ENCODE results near the gene GTF2IRD2. TPM values are rescaled to one million over a fixed set of nuclear protein-coding genes. Genes with fewer than 3 reads are reported as not detected.
"Not testable (repeated sequence)": the region's sequence is repeated elsewhere in the genome, so short reads cannot be mapped to it uniquely, and the experiment has no call there.

GTF2IRD2 gene
- total and polyA plus RNA-seq, 2 donors (not counting 1 experiment from before 2014, with no cell fraction given), result 23.2 to 57.4 TPM

GRCh38 chr7:74829959-74830358 is 21.4 kb downstream of the GTF2IRD2 start:
- H3K4me3 Mint-ChIP-seq; DNase-seq; CTCF ChIA-PET; H3K9me3 Mint-ChIP-seq (ENCODE audit: insufficient read depth); H3K36me3 ChIP-seq (replicated peaks in 1 of 2; ENCODE audit: control extremely low read depth in 1 of 2, control insufficient read depth in 1 of 2, extremely low read depth in 1 of 2, insufficient read depth in 2 of 2, low read length in 1 of 2); H3K4me2 ChIP-seq (replicated peaks; ENCODE audit: low read depth, low read length, poor library complexity, severe bottlenecking); H3K4me1 ChIP-seq (ENCODE audit: control insufficient read depth in 2 of 2, insufficient read depth in 2 of 2, low read length in 2 of 2); H3K9ac ChIP-seq (ENCODE audit: low read length); H3K4me3 ChIP-seq (ENCODE audit: control extremely low read depth in 1 of 5, extremely low read depth in 1 of 5, insufficient read depth in 1 of 5, low read depth in 2 of 5, low read length in 4 of 5); H3K79me2 ChIP-seq (ENCODE audit: control insufficient read depth, insufficient read depth, low read length); H3K27me3 ChIP-seq (replicated peaks in 1 of 4; ENCODE audit: control extremely low read depth in 1 of 4, control insufficient read depth in 3 of 4, insufficient read depth in 4 of 4, low read length in 3 of 4); ATAC-seq (ENCODE audit: low read depth); intact Hi-C loops (cut with micrococcal nuclease); H2AFZ ChIP-seq (ENCODE audit: insufficient read depth, low read depth, low read length, poor library complexity, severe bottlenecking); H3K4me1 Mint-ChIP-seq; H3K27ac Mint-ChIP-seq; H3K27ac ChIP-seq (ENCODE audit: low read length in 2 of 2); H3K27me3 Mint-ChIP-seq; POLR2A ChIA-PET; H3K9me3 ChIP-seq (ENCODE audit: control extremely low read depth in 1 of 3, control insufficient read depth in 2 of 3, insufficient read depth in 1 of 3, low read length in 2 of 3); H4K20me1 ChIP-seq (ENCODE audit: control insufficient read depth, insufficient read depth, low read length, poor library complexity, severe bottlenecking): not testable (repeated sequence)
- no CpG with 5 or more reads among the region's 4 CpGs for WGBS (ENCODE audit: insufficient coverage)

- H3K27ac Mint-ChIP-seq; intact Hi-C loops (cut with micrococcal nuclease); POLR2A ChIA-PET; H4K20me1 ChIP-seq (ENCODE audit: control insufficient read depth, insufficient read depth, low read length, poor library complexity, severe bottlenecking); H3K36me3 ChIP-seq (replicated peaks in 1 of 2; ENCODE audit: control extremely low read depth in 1 of 2, control insufficient read depth in 1 of 2, extremely low read depth in 1 of 2, insufficient read depth in 2 of 2, low read length in 1 of 2); H3K9me3 Mint-ChIP-seq (ENCODE audit: insufficient read depth); H3K79me2 ChIP-seq (ENCODE audit: control insufficient read depth, insufficient read depth, low read length); H2AFZ ChIP-seq (ENCODE audit: insufficient read depth, low read depth, low read length, poor library complexity, severe bottlenecking); H3K4me2 ChIP-seq (replicated peaks; ENCODE audit: low read depth, low read length, poor library complexity, severe bottlenecking); H3K9ac ChIP-seq (ENCODE audit: low read length); H3K9me3 ChIP-seq (ENCODE audit: control extremely low read depth in 1 of 3, control insufficient read depth in 2 of 3, insufficient read depth in 1 of 3, low read length in 2 of 3); H3K4me1 ChIP-seq (ENCODE audit: control insufficient read depth in 2 of 2, insufficient read depth in 2 of 2, low read length in 2 of 2); H3K27me3 ChIP-seq (replicated peaks in 1 of 4; ENCODE audit: control extremely low read depth in 1 of 4, control insufficient read depth in 3 of 4, insufficient read depth in 4 of 4, low read length in 3 of 4); DNase-seq; CTCF ChIA-PET; H3K4me3 Mint-ChIP-seq; H3K4me3 ChIP-seq (ENCODE audit: control extremely low read depth in 1 of 5, extremely low read depth in 1 of 5, insufficient read depth in 1 of 5, low read depth in 2 of 5, low read length in 4 of 5); H3K27ac ChIP-seq (ENCODE audit: low read length in 2 of 2); H3K27me3 Mint-ChIP-seq; H3K4me1 Mint-ChIP-seq: not testable (repeated sequence)
- WGBS (ENCODE audit: insufficient coverage), result no CpG with 5 or more reads among the region's 5 CpGs
- peak; percentile 60 for ATAC-seq (ENCODE audit: low read depth)
These were observed 30.1 kb downstream of the GTF2IRD2 start for GRCh38 chr7:74821259-74821658.

GRCh38 chr7:74820146-74820805 is 31.1 kb downstream of the GTF2IRD2 start:
- H3K27ac ChIP-seq (ENCODE audit: low read length in 2 of 2); H3K9me3 Mint-ChIP-seq (ENCODE audit: insufficient read depth); H3K79me2 ChIP-seq (ENCODE audit: control insufficient read depth, insufficient read depth, low read length); H3K27me3 Mint-ChIP-seq; H3K27me3 ChIP-seq (replicated peaks in 1 of 4; ENCODE audit: control extremely low read depth in 1 of 4, control insufficient read depth in 3 of 4, insufficient read depth in 4 of 4, low read length in 3 of 4); H3K9ac ChIP-seq (ENCODE audit: low read length); H3K36me3 ChIP-seq (replicated peaks in 1 of 2; ENCODE audit: control extremely low read depth in 1 of 2, control insufficient read depth in 1 of 2, extremely low read depth in 1 of 2, insufficient read depth in 2 of 2, low read length in 1 of 2); CTCF ChIA-PET; H3K4me1 ChIP-seq (ENCODE audit: control insufficient read depth in 2 of 2, insufficient read depth in 2 of 2, low read length in 2 of 2); H3K4me3 ChIP-seq (ENCODE audit: control extremely low read depth in 1 of 5, extremely low read depth in 1 of 5, insufficient read depth in 1 of 5, low read depth in 2 of 5, low read length in 4 of 5); POLR2A ChIA-PET; intact Hi-C loops (cut with micrococcal nuclease); H2AFZ ChIP-seq (ENCODE audit: insufficient read depth, low read depth, low read length, poor library complexity, severe bottlenecking); H3K9me3 ChIP-seq (ENCODE audit: control extremely low read depth in 1 of 3, control insufficient read depth in 2 of 3, insufficient read depth in 1 of 3, low read length in 2 of 3); H3K27ac Mint-ChIP-seq; H3K4me1 Mint-ChIP-seq; DNase-seq; H3K4me2 ChIP-seq (replicated peaks; ENCODE audit: low read depth, low read length, poor library complexity, severe bottlenecking); H4K20me1 ChIP-seq (ENCODE audit: control insufficient read depth, insufficient read depth, low read length, poor library complexity, severe bottlenecking); H3K4me3 Mint-ChIP-seq: not testable (repeated sequence)
- WGBS (ENCODE audit: insufficient coverage), result no CpG with 5 or more reads among the region's 23 CpGs
- peak; percentile 47 for ATAC-seq (ENCODE audit: low read depth)

GRCh38 chr7:74815882-74816281 is 35.5 kb downstream of the GTF2IRD2 start:
- no CpG with 5 or more reads among the region's 3 CpGs for WGBS (ENCODE audit: insufficient coverage)
- H3K79me2 ChIP-seq (ENCODE audit: control insufficient read depth, insufficient read depth, low read length); H3K27ac ChIP-seq (ENCODE audit: low read length in 2 of 2); H2AFZ ChIP-seq (ENCODE audit: insufficient read depth, low read depth, low read length, poor library complexity, severe bottlenecking); H3K27ac Mint-ChIP-seq; DNase-seq; H3K9ac ChIP-seq (ENCODE audit: low read length); H3K4me1 Mint-ChIP-seq; H4K20me1 ChIP-seq (ENCODE audit: control insufficient read depth, insufficient read depth, low read length, poor library complexity, severe bottlenecking); POLR2A ChIA-PET; H3K27me3 Mint-ChIP-seq; H3K9me3 ChIP-seq (ENCODE audit: control extremely low read depth in 1 of 3, control insufficient read depth in 2 of 3, insufficient read depth in 1 of 3, low read length in 2 of 3); intact Hi-C loops (cut with micrococcal nuclease); H3K4me1 ChIP-seq (ENCODE audit: control insufficient read depth in 2 of 2, insufficient read depth in 2 of 2, low read length in 2 of 2); H3K4me3 Mint-ChIP-seq; CTCF ChIA-PET; H3K4me2 ChIP-seq (replicated peaks; ENCODE audit: low read depth, low read length, poor library complexity, severe bottlenecking); H3K9me3 Mint-ChIP-seq (ENCODE audit: insufficient read depth); H3K36me3 ChIP-seq (replicated peaks in 1 of 2; ENCODE audit: control extremely low read depth in 1 of 2, control insufficient read depth in 1 of 2, extremely low read depth in 1 of 2, insufficient read depth in 2 of 2, low read length in 1 of 2); H3K4me3 ChIP-seq (ENCODE audit: control extremely low read depth in 1 of 5, extremely low read depth in 1 of 5, insufficient read depth in 1 of 5, low read depth in 2 of 5, low read length in 4 of 5); H3K27me3 ChIP-seq (replicated peaks in 1 of 4; ENCODE audit: control extremely low read depth in 1 of 4, control insufficient read depth in 3 of 4, insufficient read depth in 4 of 4, low read length in 3 of 4): not testable (repeated sequence)
- peak; percentile 71 for ATAC-seq (ENCODE audit: low read depth)

All from B cell (primary cell).